Epithelial cell of prostate (primary cell): ENCODE results near the gene TMEM37.

ENCODE experiments used
- DNase-seq: peaks from one replicate; pipeline ENCODE4 v3.0.0-alpha.2; 2011; ENCODE audit warnings: low read depth, low spot score
- H3K27ac ChIP-seq: fragments of 450-650 bp; 2 replicates; pipeline ENCODE4 v1.5.1; 2017; ENCODE audit warnings: mild to moderate bottlenecking

The TMEM37 gene

GRCh38 chr2:119474371-119475224 lies 42.9 kb downstream of the TMEM37 start:
- DNase-seq = no peak

DNA sequence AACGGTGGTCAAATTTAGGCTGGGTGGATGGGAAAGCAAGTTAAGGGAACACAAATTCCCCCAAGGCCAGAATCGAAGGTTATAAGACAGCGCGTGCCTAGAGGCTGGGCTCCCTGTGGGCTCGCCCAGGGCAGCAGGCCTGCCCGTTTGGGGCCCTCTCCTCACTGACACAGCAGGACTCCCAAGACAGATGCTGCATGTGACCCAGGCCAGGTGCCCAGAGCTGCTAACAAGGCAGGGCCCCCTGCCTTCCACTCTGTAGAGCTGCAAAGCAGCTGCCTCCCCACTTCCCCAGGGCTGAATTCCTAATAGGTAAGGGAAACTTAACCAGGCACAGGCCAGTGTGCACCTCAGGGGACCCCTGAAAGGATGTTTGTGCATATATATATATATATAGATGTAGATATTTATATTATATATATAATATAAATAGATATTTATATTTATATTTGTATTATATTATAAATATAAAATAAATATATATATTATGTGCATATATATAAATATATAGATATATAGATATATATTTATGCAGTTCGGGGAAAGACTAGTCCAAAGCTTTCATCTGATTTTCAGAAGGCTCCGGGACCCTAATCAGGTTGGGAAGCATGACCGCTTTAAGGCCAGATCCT lies 43.7 kb downstream of the TMEM37 start:
- DNase-seq = no peak
- H3K27ac ChIP-seq = no peak overlapping the region

More at GRCh38 chr2:119474371-119475224, 42.9 kb downstream of the TMEM37 start:
- no peak overlapping the region for H3K27ac ChIP-seq

- no peak overlapping the region for H3K27ac ChIP-seq
- DNase-seq = no peak
These were observed 44.2 kb downstream of the TMEM37 start for GRCh38 chr2:119475857-119476244.

DNA sequence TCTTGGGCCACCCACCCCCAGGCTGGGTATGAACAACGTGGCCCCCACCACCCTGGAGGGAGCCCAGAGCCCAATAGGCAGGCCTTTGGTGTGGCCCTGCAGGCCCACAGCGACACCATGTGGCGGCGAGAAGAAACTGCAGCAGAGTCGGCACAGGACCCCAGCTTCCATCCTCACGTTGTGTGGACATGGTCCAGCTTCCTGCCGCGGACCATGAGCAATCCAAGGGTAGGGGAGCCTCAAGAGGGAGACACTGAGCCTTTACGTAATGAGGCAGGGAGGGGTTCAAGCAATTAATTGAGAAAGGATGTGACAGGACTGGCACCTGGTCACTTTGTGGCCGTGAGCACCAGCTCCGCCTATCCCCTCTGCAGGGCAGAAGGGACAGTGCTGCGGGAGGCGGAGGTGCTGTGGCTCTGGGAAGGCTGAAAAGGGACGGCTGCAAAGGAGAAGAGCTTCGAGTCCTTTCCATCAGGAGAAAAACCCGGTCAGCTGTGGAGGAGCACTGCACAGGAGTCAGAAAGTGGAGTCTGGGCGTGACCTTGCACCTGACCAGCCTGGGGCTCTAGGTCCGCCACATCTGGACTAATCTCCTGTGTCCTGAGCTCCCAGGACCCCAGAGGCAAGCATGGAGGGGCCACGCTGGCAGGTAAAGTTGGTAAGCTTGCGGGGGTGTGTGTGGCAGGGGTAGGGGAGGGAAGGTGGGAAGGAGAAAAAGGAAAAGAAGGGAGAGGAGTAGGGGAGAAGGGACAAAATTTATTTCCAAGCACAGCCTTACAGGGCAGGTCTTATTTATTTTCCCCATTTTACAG lies 44.9 kb downstream of the TMEM37 start:
- no peak overlapping the region for H3K27ac ChIP-seq
- DNase-seq = no peak

- no peak overlapping the region for H3K27ac ChIP-seq
- no peak for DNase-seq
These were observed 45.5 kb downstream of the TMEM37 start for GRCh38 chr2:119477113-119477505.

DNA sequence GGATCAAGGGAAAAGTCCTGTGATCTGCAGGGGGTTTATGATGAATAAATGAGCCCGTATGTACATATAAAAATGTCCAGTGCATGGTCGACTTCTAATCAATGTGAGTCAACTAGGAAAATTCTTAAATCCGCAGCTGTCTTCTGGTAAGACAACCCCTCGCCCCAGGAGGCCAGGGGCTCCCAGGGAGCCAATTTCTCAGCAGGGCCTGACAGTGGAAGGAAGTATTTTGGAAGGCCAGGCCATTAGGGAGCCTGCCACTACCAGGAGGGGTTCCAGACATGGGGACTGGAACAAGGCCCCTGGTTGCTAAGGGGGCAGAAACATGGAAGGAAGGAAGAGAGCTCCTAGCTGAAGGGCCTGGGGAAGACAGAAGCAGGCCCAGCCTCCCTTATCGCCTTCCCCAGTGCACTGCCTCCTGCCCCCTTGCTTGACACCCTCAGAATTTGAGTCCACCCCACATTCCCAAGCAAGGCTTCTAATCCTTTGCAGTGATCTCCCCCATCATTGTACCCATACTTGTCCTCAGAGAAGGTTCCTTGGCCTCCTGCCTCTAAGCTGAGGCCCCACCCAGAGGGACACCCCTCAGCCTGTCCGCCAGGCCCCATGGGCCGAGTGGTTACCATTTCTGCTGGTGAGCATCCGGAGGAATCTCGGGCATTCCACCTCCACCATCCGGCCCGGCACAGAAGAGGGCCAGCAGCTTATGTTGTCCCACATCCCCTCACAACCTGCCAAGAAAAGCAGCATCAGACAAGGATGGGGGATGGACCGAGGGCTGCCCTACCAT lies 46.7 kb downstream of the TMEM37 start:
- no peak for DNase-seq
- no peak overlapping the region for H3K27ac ChIP-seq

GRCh38 chr2:119478978-119479295 lies 47.3 kb downstream of the TMEM37 start:
- no peak overlapping the region for H3K27ac ChIP-seq
- no peak for DNase-seq

DNA sequence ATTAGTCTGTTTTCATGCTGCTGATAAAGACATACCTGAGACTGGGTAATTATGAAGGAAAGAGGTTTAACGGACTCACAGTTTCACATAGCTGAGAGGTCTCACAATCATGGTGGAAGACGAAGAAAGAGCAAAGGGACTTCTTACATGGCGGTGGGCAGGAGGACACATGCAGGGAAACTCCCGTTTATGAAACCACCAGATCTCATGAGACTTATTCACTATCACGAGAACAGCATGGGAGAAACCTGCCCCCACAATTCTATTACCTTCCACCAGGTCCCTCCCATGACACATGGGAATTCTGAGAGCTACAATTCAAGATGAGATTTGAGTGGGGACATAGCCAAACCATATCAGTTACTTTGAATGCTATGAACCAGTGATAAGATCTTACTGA lies 48.5 kb downstream of the TMEM37 start:
- DNase-seq = no peak
- no peak overlapping the region for H3K27ac ChIP-seq

DNA sequence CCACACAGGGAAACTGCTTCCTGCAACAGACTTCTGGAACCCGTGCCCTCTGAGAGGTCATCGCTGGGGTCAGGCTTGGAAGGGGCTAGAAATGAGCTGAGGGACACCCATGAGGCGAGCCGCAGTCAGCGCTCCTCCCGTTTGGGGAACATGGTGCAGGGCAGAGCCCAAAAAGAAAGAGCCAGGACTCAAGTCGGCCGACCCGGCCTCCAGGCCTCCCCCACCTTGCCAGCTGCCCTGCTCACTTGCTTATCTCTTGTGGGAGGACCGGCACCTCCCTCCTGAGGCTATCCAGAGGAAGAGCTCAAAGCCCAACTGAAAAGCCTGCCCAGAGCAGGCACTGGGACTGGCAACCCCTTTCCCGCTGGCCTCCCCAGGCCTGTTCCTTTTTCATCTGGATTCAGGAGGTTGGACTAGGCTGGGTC lies 49.1 kb downstream of the TMEM37 start:
- no peak for DNase-seq

DNA sequence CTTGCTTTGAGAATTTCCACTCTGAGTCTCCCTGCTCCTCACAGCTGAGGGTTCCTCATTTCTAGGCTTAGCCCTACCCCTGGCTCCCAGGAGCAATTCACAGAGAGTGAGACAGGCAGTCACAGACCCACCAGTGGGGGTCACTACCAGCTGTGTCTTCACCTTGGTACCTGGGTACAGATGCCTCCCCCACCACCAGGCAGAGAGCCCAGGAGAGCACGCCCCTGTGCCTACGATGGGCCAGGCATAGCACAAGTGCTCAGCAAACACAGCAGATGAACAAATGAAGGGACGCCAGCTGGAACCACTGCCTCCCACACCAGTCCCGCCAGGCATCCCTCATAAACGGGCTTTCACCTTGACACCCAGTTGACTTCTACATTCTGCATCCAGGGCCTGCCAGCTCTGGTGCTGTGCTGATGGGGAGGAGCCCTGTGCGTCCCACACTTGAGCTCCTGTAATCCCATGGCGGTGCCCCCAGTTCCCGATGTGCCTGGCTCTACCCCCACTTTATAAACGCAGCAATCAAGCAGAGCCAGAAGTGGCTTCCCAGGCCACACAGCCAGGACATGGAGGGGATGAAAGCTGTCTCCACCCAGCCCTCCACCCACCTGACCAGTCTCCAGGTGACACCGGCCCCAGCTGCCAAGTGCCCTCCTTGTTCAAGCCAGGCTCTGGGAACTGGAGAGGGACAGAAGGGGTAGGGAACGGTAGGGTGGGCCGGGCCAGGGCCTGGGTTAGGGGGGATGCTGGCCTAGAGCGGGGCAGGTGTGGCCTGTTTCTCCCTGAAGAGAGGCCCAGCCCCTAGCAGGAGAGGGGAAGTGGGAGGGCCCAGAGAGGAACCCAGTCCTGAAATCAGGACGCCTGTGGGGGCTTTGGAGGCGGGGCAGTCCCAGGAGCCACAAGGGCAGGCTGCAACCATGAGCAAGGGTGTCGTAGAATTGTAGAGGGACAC lies 50.1 kb downstream of the TMEM37 start:
- DNase-seq = no peak
- H3K27ac ChIP-seq = no peak overlapping the region

More for the DNA sequence above, 49.1 kb downstream of the TMEM37 start:
- no peak overlapping the region for H3K27ac ChIP-seq

- no peak overlapping the region for H3K27ac ChIP-seq
- no peak for DNase-seq
These were observed 51.1 kb downstream of the TMEM37 start for GRCh38 chr2:119482481-119483394.

- no peak for DNase-seq
- no peak overlapping the region for H3K27ac ChIP-seq
These were observed 51.7 kb downstream of the TMEM37 start for GRCh38 chr2:119483395-119483753.

DNA sequence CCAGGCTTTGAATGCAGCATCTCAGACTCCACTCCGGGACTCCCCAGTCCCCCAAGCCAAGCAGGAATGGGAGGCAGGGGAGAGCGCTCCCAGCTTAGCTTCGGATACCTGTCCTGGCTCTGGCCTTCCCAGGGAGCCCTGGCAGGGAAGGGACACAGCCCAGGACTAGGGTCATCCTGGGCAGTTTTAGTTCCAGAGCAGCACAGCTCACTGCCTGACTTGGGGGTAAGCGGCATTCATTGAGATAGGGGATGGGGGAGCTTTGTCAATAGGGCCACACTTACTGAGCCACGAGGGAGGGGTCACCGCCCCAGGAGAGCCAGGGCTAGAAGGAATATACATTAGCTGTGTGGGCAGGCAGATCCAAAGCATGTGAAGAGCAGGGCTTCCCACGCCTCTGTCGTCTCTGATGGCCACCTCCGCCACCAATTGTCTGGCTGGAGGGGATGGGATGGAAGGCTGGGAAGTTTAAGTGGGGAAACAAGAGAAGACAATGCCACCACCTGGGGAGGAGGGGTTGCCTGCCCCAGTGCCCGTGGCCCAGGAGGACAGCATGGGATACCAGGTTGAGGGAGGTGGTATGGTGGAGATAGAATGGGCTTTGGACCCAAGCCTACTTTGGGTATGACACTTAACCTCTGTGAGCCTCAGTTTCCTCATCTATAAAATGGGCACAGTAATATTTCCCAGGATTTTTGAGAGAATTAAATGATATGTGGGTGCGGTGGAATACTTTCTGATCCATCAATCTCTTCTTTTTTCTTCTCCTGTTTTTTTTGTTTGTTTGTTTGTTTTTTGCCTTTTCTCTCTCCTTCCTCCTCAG lies 52.5 kb downstream of the TMEM37 start:
- DNase-seq = no peak
- no peak overlapping the region for H3K27ac ChIP-seq

GRCh38 chr2:119484834-119485233 lies 53.2 kb downstream of the TMEM37 start:
- DNase-seq = no peak

DNA sequence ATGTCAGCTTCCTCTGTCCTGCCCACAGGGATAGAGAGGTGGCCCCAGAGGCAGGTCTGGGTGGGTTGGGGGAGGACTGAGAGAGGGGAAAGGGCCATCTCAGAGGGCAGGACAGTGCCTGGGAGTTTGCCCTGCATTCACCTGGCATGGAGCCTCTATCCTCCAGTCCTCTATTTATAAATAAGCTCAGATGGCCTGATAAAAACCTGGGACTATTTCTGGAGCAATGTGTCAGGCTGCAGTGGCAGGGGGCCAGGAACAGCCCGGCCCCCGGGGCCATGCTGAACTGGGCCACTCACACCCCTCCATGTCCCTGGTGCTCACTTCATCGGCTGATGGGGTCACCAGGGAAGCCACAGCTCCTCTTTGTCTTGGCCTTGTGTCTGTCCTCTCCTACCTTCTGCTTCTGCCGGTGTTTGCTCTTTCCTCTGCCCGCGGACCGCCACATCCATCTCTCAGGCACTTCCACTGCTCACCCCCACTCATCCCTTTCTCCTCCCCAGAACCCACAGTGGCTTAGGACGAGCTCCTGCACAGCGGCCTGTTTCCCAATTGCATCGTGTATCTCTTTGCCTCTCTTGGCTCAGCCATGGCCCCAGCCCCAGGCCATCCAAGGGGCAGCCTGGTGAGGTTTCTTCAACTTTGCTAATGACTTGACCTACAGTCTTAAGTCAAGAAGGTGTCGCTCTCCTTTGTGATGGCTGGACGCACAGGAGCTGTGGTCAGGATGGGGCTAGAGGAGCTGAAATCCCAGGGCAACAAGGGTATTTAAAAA lies 53.9 kb downstream of the TMEM37 start:
- DNase-seq = no peak
- H3K27ac ChIP-seq = no peak overlapping the region

More at GRCh38 chr2:119484834-119485233, 53.2 kb downstream of the TMEM37 start:
- H3K27ac ChIP-seq = no peak overlapping the region

- no peak for DNase-seq
- no peak overlapping the region for H3K27ac ChIP-seq
These were observed 54.7 kb downstream of the TMEM37 start for GRCh38 chr2:119486196-119486827.
